ENCODE measurements around the gene PSMD11.

The PSMD11 gene

GRCh38 chr17:32490101-32490482 lies 45.8 kb downstream of the PSMD11 start:
- no peak for DNase-seq (ENCODE audit: low read depth in 2 of 2)

DNA sequence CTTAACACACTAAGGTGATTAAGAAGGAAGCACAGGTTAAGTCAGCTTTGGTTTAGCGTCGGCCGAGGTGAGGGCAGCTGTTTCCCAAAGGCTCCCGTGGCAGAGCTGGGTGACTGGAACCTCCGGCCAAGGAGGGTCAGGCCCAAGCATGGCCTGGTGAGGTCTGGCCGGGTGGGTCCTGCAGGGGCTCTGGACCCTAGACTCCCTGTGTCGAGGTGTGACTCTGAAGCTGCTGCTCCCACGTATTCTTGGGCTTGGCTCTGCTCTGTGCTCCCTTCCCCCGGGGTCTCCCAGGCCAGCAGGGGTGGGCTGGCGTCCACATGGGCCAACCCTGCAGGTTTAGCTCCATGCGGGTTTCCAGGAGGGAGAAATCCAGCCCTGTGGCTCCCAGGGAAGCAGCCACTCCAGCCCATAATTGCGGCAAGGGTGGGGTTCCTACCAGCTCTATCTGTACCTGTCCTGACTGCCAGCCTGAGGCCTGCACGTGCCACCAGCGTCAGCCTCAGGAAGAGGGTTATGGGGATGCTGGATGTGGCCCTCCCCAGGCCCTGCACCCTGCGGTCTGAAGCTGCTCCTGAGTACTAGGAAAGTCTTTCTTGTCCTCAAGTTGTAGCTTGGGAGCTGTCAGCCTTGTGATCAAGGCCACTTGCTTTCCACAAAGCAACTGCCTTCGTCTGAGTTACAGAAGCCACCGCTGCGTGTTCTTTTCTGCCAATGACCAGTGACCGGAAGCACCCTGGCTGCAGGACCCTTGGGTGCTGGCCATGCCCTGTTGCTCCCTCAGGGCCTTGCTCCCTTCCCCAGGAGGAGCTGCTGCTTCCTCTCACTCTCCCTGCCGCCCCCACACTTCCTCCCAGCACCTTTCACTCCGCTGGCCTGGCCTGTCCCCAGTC lies 47.3 kb downstream of the PSMD11 start:
- no peak for DNase-seq (ENCODE audit: low read depth in 2 of 2)

GRCh38 chr17:32492264-32492589 lies 47.9 kb downstream of the PSMD11 start:
- no peak for DNase-seq (ENCODE audit: low read depth in 2 of 2)

GRCh38 chr17:32492648-32493289 lies 48.5 kb downstream of the PSMD11 start:
- no peak for DNase-seq (ENCODE audit: low read depth in 2 of 2)

GRCh38 chr17:32493571-32493970 lies 49.3 kb downstream of the PSMD11 start:
- no peak for DNase-seq (ENCODE audit: low read depth in 2 of 2)

GRCh38 chr17:32493976-32494513 lies 49.7 kb downstream of the PSMD11 start:
- DNase-seq (ENCODE audit: low read depth in 2 of 2) = no peak

DNA sequence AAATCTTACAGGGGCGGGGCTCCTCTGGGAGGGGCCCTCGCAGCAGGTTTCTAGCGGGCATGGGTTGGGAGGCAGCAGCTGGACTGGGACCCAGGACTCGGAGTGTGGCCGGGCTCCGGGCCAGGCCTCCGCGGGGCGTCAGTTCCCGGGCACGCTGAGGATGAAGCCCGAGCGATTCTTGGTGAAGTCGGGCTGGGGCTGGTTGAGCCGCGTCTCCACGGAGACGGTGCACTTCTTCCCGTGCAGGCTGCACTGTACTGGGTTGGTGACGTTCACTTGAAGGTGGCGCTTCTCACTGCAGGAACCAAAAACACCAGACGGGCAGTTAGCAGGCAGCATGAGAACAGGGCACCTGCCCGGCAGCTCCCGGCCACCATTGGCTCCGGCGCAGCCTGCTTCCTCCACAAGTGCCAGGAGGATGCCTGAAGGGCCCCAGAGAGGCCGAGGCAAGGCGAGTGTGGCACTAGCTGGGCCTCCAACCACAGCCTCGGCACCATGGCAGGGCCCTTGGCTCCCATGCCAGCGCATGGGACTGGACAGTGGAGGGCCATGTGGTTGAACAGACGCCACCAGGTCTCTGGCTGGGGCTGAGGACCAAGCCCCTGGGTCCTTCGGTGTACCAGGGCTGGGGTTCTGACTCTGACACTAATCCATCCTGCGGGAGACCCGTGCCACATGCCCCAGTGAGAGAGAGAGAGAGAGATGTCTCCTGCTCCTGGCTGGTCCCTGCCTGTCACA lies 50.5 kb downstream of the PSMD11 start:
- no peak for DNase-seq (ENCODE audit: low read depth in 2 of 2)

GRCh38 chr17:32495359-32496231 lies 51.3 kb downstream of the PSMD11 start:
- DNase-seq (ENCODE audit: low read depth in 2 of 2) = no peak

DNA sequence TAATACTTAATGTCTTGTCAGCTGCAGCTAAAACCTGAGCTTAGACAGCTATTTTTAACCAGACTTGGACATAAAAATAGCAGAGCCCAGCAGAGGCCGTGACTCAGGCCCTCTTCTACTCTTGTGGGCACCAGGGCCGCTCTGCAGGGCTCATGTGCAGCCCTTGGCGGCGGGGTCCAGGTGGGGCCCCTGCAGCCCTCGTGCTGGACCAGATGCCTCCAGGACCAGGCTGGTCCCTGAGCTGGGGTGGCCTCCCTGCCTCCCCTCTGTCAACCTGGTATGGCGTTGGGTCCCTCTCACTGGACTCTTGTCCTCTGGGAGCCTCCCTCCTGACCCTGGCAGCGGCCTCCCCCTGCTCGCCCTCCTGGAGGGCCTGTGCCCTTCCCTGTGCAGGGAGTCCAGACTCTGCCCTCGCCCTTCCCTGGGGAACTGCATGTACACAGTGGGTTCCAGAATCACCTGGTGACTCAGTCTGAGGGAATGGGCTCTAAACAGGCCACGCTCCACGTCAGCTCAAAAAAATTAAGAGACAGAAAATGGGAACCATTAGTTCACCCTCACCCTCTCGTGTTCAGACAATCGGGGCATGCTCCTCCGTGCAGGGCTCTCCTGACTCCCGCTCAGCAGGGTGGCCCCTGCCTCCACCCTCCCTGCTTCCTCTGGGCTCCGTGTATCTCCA lies 52.2 kb downstream of the PSMD11 start:
- no peak for DNase-seq (ENCODE audit: low read depth in 2 of 2)

DNA sequence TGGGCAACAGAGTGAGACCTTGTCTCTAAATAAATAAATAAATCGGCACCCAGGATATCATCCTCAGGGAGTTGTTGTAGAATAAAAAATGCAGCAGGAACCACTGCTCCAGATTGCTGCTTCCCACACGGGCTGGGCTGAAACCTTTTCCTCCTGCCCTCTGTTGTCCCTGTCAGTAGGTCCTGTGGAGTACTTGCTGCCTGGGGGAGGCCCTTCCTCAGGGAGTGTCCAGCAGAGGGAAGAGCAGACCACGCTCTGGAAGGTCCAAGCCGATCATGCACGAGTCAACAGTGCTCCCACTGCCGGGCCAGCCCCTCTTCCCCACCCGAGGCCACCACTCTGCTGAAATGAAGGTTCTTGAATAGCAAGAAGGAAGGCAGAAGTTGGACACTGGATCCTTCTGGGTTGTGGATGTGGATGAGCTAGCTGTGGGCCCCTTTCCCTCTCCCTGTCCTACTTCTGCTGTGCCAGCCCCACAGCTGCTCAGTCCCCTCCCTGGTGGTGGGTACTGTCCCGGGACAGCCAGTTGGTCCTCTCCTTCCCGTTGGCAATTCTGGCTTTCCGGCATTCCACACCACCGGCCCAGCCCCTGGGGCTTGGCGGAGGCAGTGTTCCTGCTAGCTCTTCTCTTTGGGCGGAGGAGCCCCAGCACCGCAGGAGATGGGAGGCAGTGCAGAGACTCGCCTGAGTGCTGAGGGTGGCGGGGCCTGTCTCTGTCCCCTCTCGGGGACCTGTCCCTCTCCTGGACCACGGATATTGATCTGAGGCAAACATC lies 53.3 kb downstream of the PSMD11 start:
- DNase-seq (ENCODE audit: low read depth in 2 of 2) = no peak

GRCh38 chr17:32498391-32498790 lies 54.1 kb downstream of the PSMD11 start:
- DNase-seq (ENCODE audit: low read depth in 2 of 2) = no peak

DNA sequence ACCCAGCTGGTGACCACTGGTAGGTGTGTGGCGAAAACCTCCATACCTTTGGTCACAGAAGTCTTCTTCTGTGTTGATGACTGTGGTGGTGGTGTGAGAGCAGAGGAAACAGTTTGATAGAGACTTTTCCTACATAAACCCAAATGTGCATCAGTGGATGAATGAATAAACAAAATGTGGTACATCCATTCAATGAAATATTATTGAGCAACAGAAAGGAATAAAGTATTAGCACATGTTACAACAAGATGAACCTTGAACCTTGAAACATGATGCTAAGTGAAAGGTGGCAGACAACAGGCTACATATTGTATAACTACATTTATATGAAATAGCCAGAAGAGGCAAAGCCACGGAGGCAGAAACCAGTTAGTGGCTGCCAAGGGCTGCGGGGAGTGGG lies 57.7 kb downstream of the PSMD11 start:
- no peak for DNase-seq (ENCODE audit: low read depth in 2 of 2)

DNA sequence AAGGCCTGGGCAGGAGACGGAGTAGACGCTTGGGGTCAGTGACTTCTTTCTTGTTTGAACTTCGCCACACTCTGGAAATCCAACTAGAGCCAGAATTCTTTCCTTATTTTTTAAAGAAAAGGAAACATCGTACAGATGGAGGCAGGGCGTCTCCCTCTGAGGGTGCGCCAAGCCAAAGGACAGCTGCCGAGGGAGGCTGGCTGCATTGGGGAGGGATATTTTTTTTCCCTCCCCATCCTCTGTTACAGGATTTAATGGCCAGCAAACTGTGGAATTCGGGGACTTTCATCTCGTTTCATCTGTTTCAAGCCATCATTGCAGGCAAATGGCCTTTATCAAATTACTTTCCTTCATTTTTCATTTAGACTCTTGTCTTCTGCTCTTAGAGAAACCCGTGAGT lies 58.4 kb downstream of the PSMD11 start:
- no peak for DNase-seq (ENCODE audit: low read depth in 2 of 2)

DNA sequence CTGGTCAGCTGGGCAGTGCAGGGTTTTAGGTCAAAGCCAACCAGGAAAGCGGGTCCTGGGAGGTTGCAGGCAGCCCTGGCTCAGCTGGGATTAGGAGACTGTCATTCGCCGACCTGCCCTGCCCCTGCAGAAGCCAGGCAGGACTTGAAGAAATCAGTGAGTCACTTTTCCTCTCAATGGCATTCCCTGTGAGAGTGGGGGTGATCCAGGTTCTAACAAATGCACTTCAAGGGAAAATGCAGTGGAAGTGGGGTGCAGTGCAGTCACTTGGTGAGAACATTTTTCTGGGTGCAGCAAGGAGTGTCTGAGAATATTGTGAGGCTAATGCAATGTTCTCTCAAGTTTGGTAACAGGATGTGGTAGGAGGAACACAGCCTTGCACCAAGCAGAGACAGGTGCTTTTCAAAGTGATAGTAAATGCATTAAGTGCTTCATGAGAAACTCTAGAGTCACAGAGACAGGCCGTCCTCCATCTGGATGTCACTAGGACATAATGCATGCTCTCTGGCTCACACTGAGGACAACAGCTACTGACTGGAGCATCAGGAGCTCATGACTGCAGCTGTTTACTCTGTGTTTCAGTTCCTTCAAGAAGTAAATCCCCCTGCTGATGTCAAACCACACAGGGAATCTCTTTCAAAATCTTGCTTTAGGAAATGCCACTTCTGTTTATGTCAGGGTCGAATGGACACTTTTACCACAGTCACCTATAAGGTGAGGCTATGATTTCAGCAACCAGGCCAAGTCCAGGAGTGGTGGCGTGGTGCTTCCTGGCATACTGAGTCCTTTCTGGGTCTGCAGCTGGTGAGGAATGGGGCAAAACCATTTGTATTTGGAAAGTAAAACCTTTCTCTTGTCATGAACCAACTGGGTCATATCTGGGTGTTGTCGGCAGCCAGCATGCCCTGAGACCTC lies 59.2 kb downstream of the PSMD11 start:
- DNase-seq (ENCODE audit: low read depth in 2 of 2) = no peak

- DNase-seq (ENCODE audit: low read depth in 2 of 2) = no peak
Observed at GRCh38 chr17:32504166-32504990, 60.1 kb downstream of the PSMD11 start.

DNA sequence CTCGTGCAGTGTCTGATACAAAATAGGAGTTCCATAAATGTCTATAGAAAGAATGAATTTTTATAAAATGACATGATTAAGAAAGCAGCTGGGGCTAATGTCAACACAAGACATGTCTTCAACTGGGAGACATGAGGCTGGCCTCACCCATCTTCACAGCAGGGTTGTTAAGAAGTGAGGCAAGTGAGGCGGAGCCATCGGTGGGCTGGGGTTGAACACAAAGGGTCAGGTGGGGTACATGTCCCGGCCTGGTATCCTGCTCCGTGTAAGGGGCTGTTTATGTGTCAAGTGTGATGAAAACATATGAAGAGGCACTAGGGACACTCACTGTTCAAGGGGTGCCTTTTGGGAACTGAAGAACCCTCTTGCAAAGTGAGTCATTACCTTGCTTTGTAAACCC lies 64.6 kb downstream of the PSMD11 start:
- no peak for DNase-seq (ENCODE audit: low read depth in 2 of 2)

GRCh38 chr17:32510466-32510865 lies 66.2 kb downstream of the PSMD11 start:
- DNase-seq (ENCODE audit: low read depth in 2 of 2) = no peak

DNA sequence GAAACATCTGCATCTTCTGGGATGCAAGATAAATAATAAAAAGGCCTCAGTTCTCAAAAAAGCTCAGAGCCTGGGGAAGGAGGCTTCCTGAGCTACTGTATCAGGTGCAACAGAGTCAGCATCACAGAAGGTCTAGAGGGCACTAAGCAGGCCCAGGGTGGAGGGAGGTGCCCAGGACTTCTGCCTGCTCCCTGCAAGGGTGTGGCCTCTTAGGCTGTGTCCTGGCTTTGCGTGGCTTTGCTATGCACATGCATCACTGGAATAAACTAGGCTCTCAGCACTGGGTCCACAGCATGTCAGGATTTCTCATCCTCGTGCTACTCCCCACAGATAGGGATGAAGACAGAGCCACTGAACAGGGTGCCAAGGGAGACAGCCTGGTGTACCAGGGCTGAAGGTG lies 68.0 kb downstream of the PSMD11 start:
- no peak for DNase-seq (ENCODE audit: low read depth in 2 of 2)

Measured in stimulated activated CD4-positive, alpha-beta T cell treated with anti-CD3 and anti-CD28 coated beads, Interleukin-4, amount 100 ng/mL, for 48 hours (primary cell).